ENCODE measurements around the gene CNTNAP2. TPM values are rescaled to one million over a fixed set of nuclear protein-coding genes. Genes with fewer than 3 reads are reported as not detected.
"Not testable (repeated sequence)": the region's sequence is repeated elsewhere in the genome, so short reads cannot be mapped to it uniquely, and the experiment has no call there.

The CNTNAP2 gene
- total RNA-seq, 1 donor from 2014 or later = 0.22 TPM

DNA sequence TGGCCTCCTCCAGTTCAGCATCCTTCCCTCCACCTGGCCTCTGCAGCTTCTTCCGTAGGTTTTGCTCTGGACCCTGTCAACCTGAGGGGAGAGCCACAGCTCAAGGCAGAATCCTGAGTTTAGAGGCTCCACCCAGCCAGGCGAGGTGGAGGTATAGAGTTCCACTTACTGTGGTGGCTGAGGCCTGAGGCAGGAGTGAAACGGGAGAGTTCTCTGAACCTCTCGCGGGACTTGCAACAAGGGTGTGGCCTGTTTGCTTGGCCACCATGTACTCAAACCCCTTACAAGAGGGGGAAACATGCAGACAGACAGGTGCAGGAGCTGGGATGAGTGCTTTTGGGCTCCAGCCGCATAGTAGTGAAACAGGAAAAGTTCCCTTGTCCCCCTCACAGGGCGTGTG, 2320.0 kb downstream of the CNTNAP2 start:
- intact Hi-C loops (cut with micrococcal nuclease) = no loop called here
- DNase-seq (no peak), ATAC-seq (no peak)

DNA sequence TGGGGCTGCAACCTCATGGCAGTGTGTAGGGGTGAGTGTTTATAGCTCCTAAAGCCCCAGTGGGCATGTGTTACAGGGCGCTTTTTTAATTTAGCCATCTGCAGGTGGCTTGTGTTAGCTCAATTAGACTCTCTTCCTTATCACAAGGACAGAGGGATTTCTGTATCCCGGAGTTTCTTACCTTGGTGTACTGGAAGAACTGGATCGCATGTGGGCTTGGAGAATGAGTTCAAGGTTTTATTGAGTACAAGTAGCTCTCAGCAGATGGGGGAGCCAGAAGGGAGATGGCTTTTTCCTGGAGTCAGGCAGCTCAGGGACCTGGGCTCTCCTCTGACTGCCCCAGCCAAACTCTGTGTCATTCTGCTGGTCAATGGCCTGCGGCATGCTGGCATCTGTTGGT, 2320.4 kb downstream of the CNTNAP2 start:
- ATAC-seq (no peak), DNase-seq (no peak)
- intact Hi-C loops (cut with micrococcal nuclease) = no loop called here

DNA sequence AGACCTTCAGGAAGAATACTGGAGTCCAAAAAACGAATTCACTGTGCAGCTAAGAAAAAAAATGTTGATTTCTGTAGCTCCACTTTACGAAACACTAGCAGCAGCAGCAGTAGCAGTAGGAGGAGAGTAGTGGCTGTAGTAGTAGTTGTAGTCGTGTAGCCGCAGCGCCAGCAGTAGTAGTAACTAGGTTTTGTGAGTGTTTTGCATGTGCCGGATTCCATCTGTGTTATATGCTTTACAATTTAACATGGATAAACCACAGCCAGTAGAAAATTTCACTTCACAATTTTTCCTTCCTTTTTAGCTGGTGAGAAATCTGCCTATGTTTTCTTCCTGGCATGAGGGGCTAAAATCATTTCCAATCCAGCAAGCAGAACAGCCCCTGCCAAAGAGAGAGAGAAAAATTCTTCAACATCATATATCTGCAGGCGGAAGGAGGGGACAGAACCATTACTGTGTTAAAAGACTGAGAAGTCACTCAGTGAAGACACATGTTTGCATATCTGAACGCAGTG, 2325.6 kb downstream of the CNTNAP2 start:
- intact Hi-C loops (cut with micrococcal nuclease) = no loop called here
- ATAC-seq = no peak

DNA sequence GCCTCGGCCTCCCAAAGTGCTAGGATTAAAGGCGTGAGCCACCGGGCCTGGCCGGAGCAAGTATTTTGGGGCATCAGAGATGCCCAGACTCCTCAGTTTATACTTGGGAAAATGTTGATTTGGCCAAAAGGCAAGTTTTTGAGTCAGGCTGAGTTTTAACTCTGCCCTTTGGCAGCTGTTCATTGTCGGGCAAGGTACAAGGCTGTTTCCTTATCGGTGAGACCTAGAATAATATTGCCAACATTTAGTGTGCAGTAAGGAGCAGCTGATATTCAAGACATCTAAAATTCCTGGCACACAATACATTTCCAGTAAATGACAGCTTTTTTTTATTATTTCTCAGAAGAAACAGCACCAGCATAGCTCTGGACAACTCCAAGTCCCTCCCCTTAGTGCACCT, 2326.3 kb downstream of the CNTNAP2 start:
- ATAC-seq (no peak), DNase-seq (no peak)
- intact Hi-C loops (cut with micrococcal nuclease) = no loop called here

More for the DNA sequence above, 2325.6 kb downstream of the CNTNAP2 start:
- DNase-seq = no peak

GRCh38 chr7:148445260-148446044, 2328.9 kb downstream of the CNTNAP2 start:
- intact Hi-C loops (cut with micrococcal nuclease) = no loop called here
- ATAC-seq = no peak
- no peak for DNase-seq

DNA sequence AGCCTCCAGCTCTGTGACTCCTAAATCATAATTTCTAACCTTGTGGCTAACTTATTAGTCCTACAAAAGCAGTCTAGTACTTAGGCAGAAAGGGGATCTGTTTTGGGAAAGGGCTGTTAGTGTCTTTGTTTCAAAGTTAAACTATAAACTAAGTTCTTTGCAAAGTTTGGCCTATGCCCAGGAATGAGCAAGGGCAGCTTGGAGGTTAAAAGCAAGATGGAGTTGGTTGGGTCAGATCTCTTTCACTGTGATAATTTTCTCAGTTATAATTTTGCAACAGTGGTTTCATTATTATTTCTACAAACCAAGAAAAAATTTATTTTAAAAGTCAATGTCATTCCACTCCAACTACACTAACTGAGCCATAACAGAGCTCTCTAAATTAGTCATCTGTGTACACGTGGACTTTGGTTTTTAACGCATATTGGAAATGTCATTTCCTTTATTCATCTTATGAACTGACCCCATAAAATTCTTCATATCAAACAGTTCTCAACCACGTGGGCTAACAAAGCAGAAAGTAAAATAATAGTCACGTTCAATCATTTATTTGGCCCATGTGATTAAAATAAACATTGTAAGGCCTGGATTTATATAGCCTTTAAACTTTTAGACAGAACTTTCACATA, 2330.7 kb downstream of the CNTNAP2 start:
- no peak for ATAC-seq
- intact Hi-C loops (cut with micrococcal nuclease) = no loop called here
- no peak for DNase-seq

DNA sequence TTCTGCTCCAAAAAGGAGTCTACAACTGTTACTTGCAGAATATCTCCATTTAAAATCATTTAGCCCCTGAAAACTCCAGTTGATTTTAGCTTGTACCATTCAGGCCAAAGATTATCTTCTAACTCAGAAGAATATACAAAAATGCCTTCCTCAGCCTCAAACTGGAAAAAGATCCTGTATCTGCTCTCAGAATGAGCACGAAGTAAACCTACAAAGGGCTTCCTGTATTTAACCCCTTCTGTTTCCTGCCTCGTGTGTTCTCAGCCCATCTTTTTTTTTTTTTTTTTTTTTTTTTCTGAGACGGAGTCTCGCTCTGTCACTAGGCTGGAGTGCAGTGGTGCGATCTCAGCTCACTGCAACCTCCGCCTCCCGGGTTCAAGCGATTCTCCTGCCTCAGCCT, 2334.9 kb downstream of the CNTNAP2 start:
- DNase-seq; ATAC-seq; intact Hi-C loops (cut with micrococcal nuclease): not testable (repeated sequence)

- intact Hi-C loops (cut with micrococcal nuclease) = no loop called here
- DNase-seq (no peak), ATAC-seq (no peak)
Measured at GRCh38 chr7:148456351-148456750, 2339.8 kb downstream of the CNTNAP2 start.

DNA sequence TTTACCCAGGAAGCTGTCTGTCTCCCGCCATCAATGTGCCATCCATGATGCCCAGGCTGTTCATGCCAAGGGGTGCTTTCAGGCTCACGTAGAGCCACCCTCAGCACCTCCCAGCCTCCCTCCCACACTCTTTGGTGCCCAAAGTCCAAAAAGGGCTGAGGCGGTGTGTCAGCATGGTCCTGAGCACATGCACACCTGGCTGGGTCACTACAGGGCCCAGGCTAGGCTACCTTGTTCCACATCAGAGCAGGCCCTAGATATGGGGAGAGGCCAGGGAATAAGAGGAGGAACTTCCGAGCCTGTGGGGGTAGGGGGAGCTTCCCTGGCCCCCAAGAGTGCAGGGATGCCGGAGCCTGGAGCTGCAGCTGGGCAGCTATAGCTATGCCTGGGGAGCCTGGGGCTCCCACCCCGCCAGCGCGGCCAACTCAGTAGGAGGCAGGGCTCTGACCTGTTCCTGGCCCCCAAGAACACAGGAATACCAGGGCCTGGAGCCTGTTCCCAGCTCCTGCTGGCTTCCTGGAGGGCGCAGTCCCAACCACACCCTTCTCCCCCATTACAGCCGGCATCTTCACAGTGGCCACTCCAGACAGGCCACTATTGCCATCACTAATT, 2340.8 kb downstream of the CNTNAP2 start:
- no peak for ATAC-seq
- DNase-seq = no peak
- intact Hi-C loops (cut with micrococcal nuclease) = no loop called here

- DNase-seq (no peak), ATAC-seq (no peak)
Measured at GRCh38 chr7:148458263-148458662, 2341.7 kb downstream of the CNTNAP2 start.

GRCh38 chr7:148461392-148462179, 2345.0 kb downstream of the CNTNAP2 start:
- ATAC-seq (no peak), DNase-seq (no peak)
- intact Hi-C loops (cut with micrococcal nuclease) = no loop called here

More at GRCh38 chr7:148458263-148458662, 2341.7 kb downstream of the CNTNAP2 start:
- intact Hi-C loops (cut with micrococcal nuclease) = no loop called here

DNA sequence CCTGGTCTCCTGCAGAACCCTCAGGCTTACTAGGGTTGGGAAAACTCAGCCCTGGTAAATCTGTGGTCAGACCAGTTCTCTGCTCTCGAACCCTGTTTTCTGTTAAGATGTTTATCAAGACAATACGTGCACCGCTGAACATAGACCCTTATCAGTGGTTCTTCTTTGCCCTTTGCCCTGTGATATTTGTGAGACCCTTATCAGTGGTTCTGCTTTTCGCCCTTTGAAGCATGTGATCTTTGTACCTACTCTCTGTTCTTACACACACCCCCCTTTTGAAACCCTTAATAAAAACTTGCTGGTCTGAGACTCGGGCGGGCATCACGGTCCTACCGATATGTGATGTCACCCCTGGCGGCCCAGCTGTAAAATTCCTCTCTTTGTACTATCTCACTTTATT, 2346.2 kb downstream of the CNTNAP2 start:
- DNase-seq; ATAC-seq; intact Hi-C loops (cut with micrococcal nuclease): not testable (repeated sequence)

- no peak for ATAC-seq
- DNase-seq = no peak
- intact Hi-C loops (cut with micrococcal nuclease) = no loop called here
Measured at GRCh38 chr7:148463210-148463609, 2346.6 kb downstream of the CNTNAP2 start.

GRCh38 chr7:148464947-148465346, 2348.3 kb downstream of the CNTNAP2 start:
- DNase-seq (no peak), ATAC-seq (no peak)
- intact Hi-C loops (cut with micrococcal nuclease) = no loop called here

- DNase-seq; ATAC-seq; intact Hi-C loops (cut with micrococcal nuclease): not testable (repeated sequence)
Measured at GRCh38 chr7:148465441-148465840, 2348.8 kb downstream of the CNTNAP2 start.

DNA sequence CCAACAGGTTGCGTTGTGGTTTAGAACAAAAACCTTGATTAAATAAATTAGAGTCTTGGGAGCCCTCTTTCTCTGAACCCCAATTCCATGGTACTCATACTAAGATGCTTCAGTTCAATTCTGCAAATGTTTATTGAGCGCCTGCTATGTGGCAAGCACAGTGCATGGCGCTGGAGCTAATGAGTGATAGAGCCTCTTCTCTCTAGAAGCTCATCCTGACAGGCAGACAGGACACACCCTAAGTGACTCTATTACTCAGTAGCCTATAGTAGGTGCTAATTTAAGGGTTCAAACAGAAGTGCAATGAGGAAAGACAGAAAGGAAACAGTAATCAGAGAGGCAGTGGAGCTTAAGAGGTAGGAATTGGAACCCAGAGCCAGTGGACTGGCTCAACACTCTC, 2349.5 kb downstream of the CNTNAP2 start:
- intact Hi-C loops (cut with micrococcal nuclease) = no loop called here
- no peak for DNase-seq
- no peak for ATAC-seq

- intact Hi-C loops (cut with micrococcal nuclease) = no loop called here
- DNase-seq (no peak), ATAC-seq (no peak)
Measured at GRCh38 chr7:148468700-148469098, 2352.1 kb downstream of the CNTNAP2 start.

All from left ventricle myocardium superior (tissue), 1 donor.